Fibroblast of lung (primary cell): Measurements from ENCODE around the gene LPP.

Source experiments
- CTCF ChIP-seq, 2 donors: IDR thresholded peaks in 1 of 2; conservative IDR thresholded peaks in 1 of 2; 1 replicate in 1 of 2; 2 replicates in 1 of 2; pipeline ENCODE4 v1.5.1; 2011 to 2012; ENCODE audit warnings: low read length in 2 of 2, control low read depth in 1 of 2, inconsistent platforms in 1 of 2, low read depth in 1 of 2, mild to moderate bottlenecking in 1 of 2
- EZH2 ChIP-seq: IDR thresholded peaks from 2 replicates; pipeline ENCODE4 v1.5.1; 2012; ENCODE audit warnings: low read length, control low read depth, mild to moderate bottlenecking; ENCODE audit errors: missing control alignments

- TF ChIP-seq CTCF (conservative IDR thresholded peaks at IDR 0.05 in 1 of 2, IDR thresholded peaks at IDR 0.05 in 1 of 2; ENCODE audit: low read depth in 1 of 2, low read length in 2 of 2) (no peak), EZH2 (no peak)
Observed at GRCh38 chr3:188706176-188706575, 552.2 kb downstream of the LPP start.
